Pancreas (tissue), 10 donors: Measurements from ENCODE around the gene KCNH6. TPM values are rescaled to one million over a fixed set of nuclear protein-coding genes. Genes with fewer than 3 reads are reported as not detected.
A peak's percentile ranks its signal among the peaks of the same experiment; 100 is the strongest.

Experiments
- ATAC-seq, 4 donors: fragments of 200-7000 bp; cut with Tn5 transposase; one replicate each; pipeline versions ENCODE4 v1.8.0 to v1.9.1; 2020; ENCODE audit warnings: mild to moderate bottlenecking in 4 of 4, moderate library complexity in 4 of 4
- DNase-seq, 6 donors: peaks; one replicate each; pipeline ENCODE4 v3.0.0-alpha.2; 2020
- FAIRE-seq: peaks from 2 replicates; lab custom pipeline; 2012; peaks lifted over from hg19 to GRCh38; lab: Jason Lieb, UNC
- H3K27ac ChIP-seq, 4 donors: fragments of 200-600 bp; sonication (generic); 1 replicate in 3 of 4; 2 replicates in 1 of 4; pipeline versions ENCODE4 v1.5.0 to v1.8.0; 2020
- H3K27me3 ChIP-seq, 4 donors: fragments of 200-600 bp; one replicate each; pipeline ENCODE4 v1.8.0; 2021
- H3K36me3 ChIP-seq, 3 donors: fragments of 200-600 bp; sonication (generic) in 1 of 3; one replicate each; pipeline versions ENCODE4 v1.5.0 to v1.8.0; 2020 to 2021
- H3K4me1 ChIP-seq, 3 donors: fragments of 200-600 bp; one replicate each; pipeline ENCODE4 v1.8.0; 2021
- H3K4me3 ChIP-seq, 4 donors: fragments of 200-600 bp; sonication (generic) in 2 of 4; one replicate each; pipeline versions ENCODE4 v1.5.0 to v1.8.0; 2020 to 2021
- H3K9me3 ChIP-seq, 4 donors: fragments of 200-600 bp; one replicate each; pipeline ENCODE4 v1.8.0; 2021
- CTCF ChIP-seq, 4 donors: fragments of 200-600 bp; sonication (generic) in 3 of 4; IDR thresholded peaks; one replicate each; pipeline versions ENCODE4 v1.5.0 to v1.8.0; 2021; ENCODE audit warnings: antibody characterized with exemption in 4 of 4
- WGBS, 2 donors: extraction: QIAGEN DNeasy Blood & Tissue Kit; methylation state at CpG; one replicate each; pipeline ENCODE4 v1.1.7; 2013; 5-methylcytosine and 5-hydroxymethylcytosine counted together
- intact Hi-C, 3 donors: fragments of 100-400 bp; cut with DNase I; formaldehyde crosslinking; loops; one replicate each; pipeline versions ENCODE4 v1.11.1 to v1.14.2; 2022
- polyA plus RNA-seq, 2 donors: library from polyadenylated mRNA; stranded (reverse); fragments of 200-250 nt; gene quantifications; one replicate each; pipeline ENCODE4 v1.2.3, GENCODE V29; 2013
- total RNA-seq, 6 donors: library from RNA; stranded (reverse); fragmentation: NEBNext Ultra II Directional in 4 of 6; extraction: Animal tissue kit (Norgen Biotek cat#: 25700) in 4 of 6; gene quantifications; one replicate each; pipeline versions ENCODE4 v1.2.1 to v1.2.4, GENCODE V29; 2021 to 2023
- donor health status: healthy with polysubstance abuse.
- donor health status: DM: no; HTN: no; CAD: no; lungs with moderate emphysema.
- donor health status: DM: no; HTN: no; CAD: no.
- donor health status: control.
- donor health status: control.
- donor health status: Bipolar disorder and iron deficiency.
- donor health status: DM: yes; HTN: yes; CAD: no.
- donor health status: DM: no; HTN: no; CAD: no.
- donor health status: DM: no; HTN: no; CAD: no.
- donor health status: DM: yes; HTN: yes; CAD: no.

Gene KCNH6
- total RNA-seq: 1 to 10 TPM in 2 of 6 donors, under 1 TPM in 4; 0.35 to 1.3 (median 0.50) TPM
- 10 to 100 TPM in 1 of 2 donors, 1 to 10 TPM in 1; 2.5 to 12.5 TPM for polyA plus RNA-seq

- intact Hi-C loops: no loop called here
- no peaks in the 10 kb centered on the region for H3K27me3 ChIP-seq
- TF ChIP-seq CTCF (IDR thresholded peaks at IDR 0.05): no peak
- peak within 1 kb of the TSS in 1 of 4 donors; percentile 33 for H3K4me3 ChIP-seq
- H3K36me3 ChIP-seq: no peaks in the 10 kb centered on the region
- H3K4me1 ChIP-seq: no peaks in the 10 kb centered on the region
- H3K9me3 ChIP-seq: no peaks in the 10 kb centered on the region
- no peak for ATAC-seq
- peak in 1 of 6 donors; percentile 20 for DNase-seq
- WGBS, 2 donors: 17 to 31% methylated on average over 20 to 38 of the region's 38 CpGs
- H3K27ac ChIP-seq: no peak within 1 kb of the TSS
- no peak for FAIRE-seq
Observed at GRCh38 chr17:63523253-63523855, at the start of gene KCNH6. KCNH6 (plus strand) TSS chr17:63523358; CDS start chr17:63523414, 56 bp downstream.

GRCh38 chr17:63474174-63474573 lies 49.0 kb upstream of the KCNH6 start:
- H3K27ac ChIP-seq: peak overlapping the region; percentile 51 to 86 (median 69)
- H3K27me3 ChIP-seq: no peaks in the 10 kb centered on the region
- no peak overlapping the region for H3K4me3 ChIP-seq
- DNase-seq: peak in 5 of 6 donors; percentile 70 to 84 (median 76)
- H3K36me3 ChIP-seq: no peaks in the 10 kb centered on the region
- H3K4me1 ChIP-seq: peaks cover 10 to 24% (median 20%) of the 10 kb centered on the region in 3 donors
- TF ChIP-seq CTCF (IDR thresholded peaks at IDR 0.05): no peak
- intact Hi-C loops: no loop called here
- no peak for FAIRE-seq
- WGBS, 2 donors: 4 to 6% methylated on average over 3 of the region's 3 CpGs
- H3K9me3 ChIP-seq: no peaks in the 10 kb centered on the region
- ATAC-seq: peak; percentile 71 to 80 (median 78)

- Histone ChIP-seq H3K27ac (peak overlapping the region; percentile 4 to 86 (median 60)), H3K36me3 (no peaks in the 10 kb centered on the region), H3K4me1 (peaks cover 10 to 24% (median 20%) of the 10 kb centered on the region in 3 donors), H3K4me3 (no peak overlapping the region), H3K9me3 (no peaks in the 10 kb centered on the region), H3K27me3 (no peaks in the 10 kb centered on the region)
- 62 to 64% methylated on average over 10 of the region's 10 CpGs for WGBS, 2 donors
- intact Hi-C loops: loop anchor here in 1 of 3 donors (5.0 kb wide), 1 partner anchor 48 kb away; no protein-coding TSS in a partner anchor
- no peak for TF ChIP-seq CTCF (IDR thresholded peaks at IDR 0.05)
- peak in 1 of 6 donors; percentile 29 for DNase-seq
- no peak for FAIRE-seq
- no peak for ATAC-seq
Observed at GRCh38 chr17:63474586-63475460, 48.3 kb upstream of the KCNH6 start.

GRCh38 chr17:63475491-63476412 lies 47.4 kb upstream of the KCNH6 start:
- 83 to 85% methylated on average over 28 of the region's 28 CpGs for WGBS, 2 donors
- DNase-seq: peak in 2 of 6 donors; percentile 26 to 74
- FAIRE-seq: no peak
- peak overlapping the region in 1 of 4 donors; percentile 57 for H3K4me3 ChIP-seq
- ATAC-seq: no peak
- intact Hi-C loops: loop anchor here in 1 of 3 donors (5.0 kb wide), 1 partner anchor 48 kb away; no protein-coding TSS in a partner anchor
- H3K9me3 ChIP-seq: no peaks in the 10 kb centered on the region
- no peak for TF ChIP-seq CTCF (IDR thresholded peaks at IDR 0.05)
- H3K36me3 ChIP-seq: no peaks in the 10 kb centered on the region
- H3K4me1 ChIP-seq: peaks cover 10 to 24% (median 20%) of the 10 kb centered on the region in 3 donors
- no peaks in the 10 kb centered on the region for H3K27me3 ChIP-seq
- peak overlapping the region; percentile 4 to 86 (median 60) for H3K27ac ChIP-seq
